Measurements from ENCODE around the gene ZBTB5. TPM values are rescaled to one million over a fixed set of nuclear protein-coding genes. Genes with fewer than 3 reads are reported as not detected.

ZBTB5 gene
- total and polyA plus RNA-seq, 9 of the 15 experiments (the other 6 are each of a cell fraction or from before 2014, with no cell fraction given) = 2.3 to 43.2 (median 15.5) TPM

- TF ChIP-seq NFIX (CRISPR knock-in tag; IDR thresholded peaks at IDR 0.05; ENCODE audit: low read depth) (no peak), CREBBP (IDR thresholded peaks at IDR 0.05; ENCODE audit: low read depth, low read length) (no peak), NCOR1 (IDR thresholded peaks at IDR 0.05) (no peak), ZNF696 (CRISPR knock-in tag; conservative IDR thresholded peaks at IDR 0.05) (no peak), THRA (IDR thresholded peaks at IDR 0.05) (no peak), NCOA1 (IDR thresholded peaks at IDR 0.05; ENCODE audit: low read depth) (no peak), PHB2 (IDR thresholded peaks at IDR 0.05; ENCODE audit: low read depth) (no peak), RFX5 (IDR thresholded peaks at IDR 0.05; ENCODE audit: low read depth, low read length) (no peak), PHF8 (IDR thresholded peaks at IDR 0.05; ENCODE audit: borderline replicate concordance, low read length) (no peak), RNF219 (CRISPR knock-in tag; IDR thresholded peaks at IDR 0.05) (no peak), ZNF24 (IDR thresholded peaks at IDR 0.05) (peak; percentile 17; the same call in 1 of the 2 replicates), STAG1 (CRISPR knock-in tag; IDR thresholded peaks at IDR 0.05; ENCODE audit: borderline replicate concordance) (no peak), MTA1 (IDR thresholded peaks at IDR 0.05; ENCODE audit: borderline replicate concordance) (no peak), XRCC4 (IDR thresholded peaks at IDR 0.05; ENCODE audit: extremely low read depth, insufficient read depth, insufficient read length) (no peak)
Measured at GRCh38 chr9:37410969-37411785, 54.1 kb downstream of the ZBTB5 start (continued).

Data from K562 (cell line).